RWPE2 (cell line): ENCODE data around the gene ZNF80.

ENCODE experiments used
- ATAC-seq: fragments of 200-7000 bp; cut with Tn5 transposase; 3 replicates; pipeline ENCODE4 v1.9.1; 2021; ENCODE audit warnings: low read depth
- DNase-seq: peaks from one replicate; pipeline ENCODE4 v3.0.0-alpha.2; 2020; ENCODE audit warnings: low spot score
- H3K27ac ChIP-seq: fragments of 450-650 bp; 2 replicates; pipeline ENCODE4 v1.5.1; 2017; ENCODE audit warnings: mild to moderate bottlenecking; ENCODE audit not compliant: poor library complexity, severe bottlenecking
- H3K27me3 ChIP-seq: fragments of 250-450 bp; sonication (Bioruptor Pico); 2 replicates; pipeline ENCODE4 v1.5.1; 2021; ENCODE audit warnings: mild to moderate bottlenecking, moderate library complexity; ENCODE audit not compliant: insufficient read depth, poor library complexity, severe bottlenecking
- H3K36me3 ChIP-seq: fragments of 250-450 bp; sonication (Bioruptor Pico); 2 replicates; pipeline ENCODE4 v1.5.1; 2020; ENCODE audit warnings: low read depth, mild to moderate bottlenecking, moderate library complexity
- H3K4me1 ChIP-seq: fragments of 250-450 bp; sonication (Bioruptor Pico); 2 replicates; pipeline ENCODE4 v1.5.1; 2021; ENCODE audit warnings: mild to moderate bottlenecking, moderate library complexity; ENCODE audit not compliant: insufficient read depth, poor library complexity, severe bottlenecking
- H3K4me3 ChIP-seq: fragments of 250-450 bp; sonication (Bioruptor Pico); 2 replicates; pipeline ENCODE4 v1.5.1; 2021; ENCODE audit warnings: mild to moderate bottlenecking, moderate library complexity; ENCODE audit not compliant: severe bottlenecking
- H3K9me3 ChIP-seq: fragments of 250-450 bp; sonication (Bioruptor Pico); 2 replicates; pipeline ENCODE4 v1.5.1; 2021; ENCODE audit warnings: mild to moderate bottlenecking, moderate library complexity; ENCODE audit not compliant: severe bottlenecking
- CTCF ChIP-seq: fragments of 450-650 bp; IDR thresholded peaks from one replicate; pipeline ENCODE4 v1.5.1; 2017; ENCODE audit warnings: mild to moderate bottlenecking, moderate library complexity; ENCODE audit not compliant: poor library complexity, severe bottlenecking

ZNF80 gene

DNA sequence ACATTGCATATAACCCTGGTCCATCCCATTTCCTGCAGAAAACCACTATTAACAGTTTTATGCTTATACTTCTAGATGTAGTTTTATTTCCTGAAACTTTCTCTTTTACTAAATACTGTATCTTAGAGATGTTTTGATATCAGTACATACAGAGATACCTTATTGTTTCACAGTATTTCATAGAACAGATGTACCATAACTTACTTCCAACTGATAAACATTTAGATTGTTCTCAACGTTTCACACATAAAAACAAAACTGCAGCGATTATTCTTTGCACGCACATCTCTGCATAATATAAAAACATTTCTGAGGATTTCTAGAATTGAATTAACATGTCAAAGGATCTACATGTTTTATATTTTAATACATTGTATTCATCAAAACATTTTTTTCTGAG is 2.6 kb downstream of the ZNF80 start:
- H3K9me3 ChIP-seq = no peaks in the 10 kb centered on the region
- DNase-seq = no peak
- H3K4me1 ChIP-seq = no peaks in the 10 kb centered on the region
- no peak for TF ChIP-seq CTCF
- H3K4me3 ChIP-seq = no peak overlapping the region
- no peak for ATAC-seq
- no peaks in the 10 kb centered on the region for H3K27me3 ChIP-seq
- H3K36me3 ChIP-seq = no peaks in the 10 kb centered on the region
- H3K27ac ChIP-seq = no peak overlapping the region

- DNase-seq (no peak), ATAC-seq (no peak)
- Histone ChIP-seq H3K4me1 (no peaks in the 10 kb centered on the region), H3K27ac (no peak overlapping the region), H3K9me3 (no peaks in the 10 kb centered on the region), H3K36me3 (no peaks in the 10 kb centered on the region), H3K27me3 (no peaks in the 10 kb centered on the region), H3K4me3 (no peak overlapping the region)
- TF ChIP-seq CTCF = no peak
Observed at GRCh38 chr3:114231616-114232015, 5.8 kb downstream of the ZNF80 start.

DNA sequence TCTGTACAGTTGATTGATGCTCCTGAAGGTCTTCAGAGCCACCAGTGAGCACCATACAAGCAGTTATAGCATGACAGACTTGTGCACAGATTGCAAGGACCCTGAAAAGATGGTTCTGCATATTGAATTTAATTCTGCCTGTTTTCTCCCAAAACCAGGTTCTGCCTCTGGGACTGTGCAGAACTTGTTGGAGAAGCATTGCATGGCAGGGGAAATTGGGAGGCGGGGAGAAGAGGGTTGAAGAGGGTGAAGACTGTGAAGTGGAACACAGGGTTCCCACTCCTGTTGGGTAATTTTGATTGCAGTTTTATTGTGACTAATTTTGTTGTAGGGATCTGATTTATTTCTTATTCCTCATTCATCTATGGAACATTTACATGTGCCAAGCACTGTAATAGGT is 10.3 kb downstream of the ZNF80 start:
- no peak for DNase-seq
- H3K4me1 ChIP-seq = no peaks in the 10 kb centered on the region

GRCh38 chr3:114226313-114226712 is 11.1 kb downstream of the ZNF80 start:
- Histone ChIP-seq H3K27ac (no peak overlapping the region), H3K4me1 (no peaks in the 10 kb centered on the region), H3K36me3 (no peaks in the 10 kb centered on the region), H3K4me3 (no peak overlapping the region), H3K9me3 (no peaks in the 10 kb centered on the region), H3K27me3 (no peaks in the 10 kb centered on the region)
- no peak for TF ChIP-seq CTCF
- no peak for ATAC-seq
- no peak for DNase-seq

More for the DNA sequence above, 10.3 kb downstream of the ZNF80 start:
- Histone ChIP-seq H3K27me3 (no peaks in the 10 kb centered on the region), H3K27ac (no peak overlapping the region), H3K9me3 (no peaks in the 10 kb centered on the region), H3K36me3 (no peaks in the 10 kb centered on the region), H3K4me3 (no peak overlapping the region)
- ATAC-seq = no peak
- TF ChIP-seq CTCF = no peak

GRCh38 chr3:114223143-114223542 is 14.2 kb downstream of the ZNF80 start:
- H3K36me3 ChIP-seq = no peaks in the 10 kb centered on the region
- no peaks in the 10 kb centered on the region for H3K27me3 ChIP-seq
- H3K9me3 ChIP-seq = no peaks in the 10 kb centered on the region
- no peak for ATAC-seq
- DNase-seq = no peak
- no peak for TF ChIP-seq CTCF
- no peaks in the 10 kb centered on the region for H3K4me1 ChIP-seq
- H3K4me3 ChIP-seq = no peak overlapping the region
- no peak overlapping the region for H3K27ac ChIP-seq
